Activated CD4-positive, alpha-beta memory T cell treated with anti-CD3 and anti-CD28 coated beads, Interleukin-2, amount 10 ng/mL, durations not matched to agents 7 days and 5 days (primary cell): Measurements from ENCODE around the gene PLA2G2F. TPM values are rescaled to one million over a fixed set of nuclear protein-coding genes. Genes with fewer than 3 reads are reported as not detected.

ENCODE experiments used
- CTCF ChIA-PET: fragments of 350-600 bp; sonication (Branson Sonifier 250); formaldehyde crosslinking; loops from one replicate; lab custom pipeline; 2021; ENCODE audit warnings: antibody characterized with exemption, inconsistent platforms; lab: Charles Lee
- POLR2A ChIA-PET: fragments of 350-600 bp; sonication (Branson Sonifier 250); formaldehyde crosslinking; loops from one replicate; lab custom pipeline; 2021; ENCODE audit warnings: antibody characterized with exemption; lab: Charles Lee
- DNase-seq: peaks from one replicate; pipeline ENCODE4 v3.0.0-alpha.2; 2020
- H3K27ac Mint-ChIP-seq: one replicate; pipeline ENCODE4 v1.8.0; 2021; ENCODE audit warnings: mild to moderate bottlenecking, mixed read lengths
- H3K27me3 Mint-ChIP-seq: one replicate; pipeline ENCODE4 v1.8.0; 2021; ENCODE audit warnings: mixed read lengths
- H3K36me3 Mint-ChIP-seq: one replicate; pipeline ENCODE4 v1.8.0; 2021; ENCODE audit warnings: low read depth, mixed read lengths
- H3K4me1 Mint-ChIP-seq: one replicate; pipeline ENCODE4 v1.8.0; 2021; ENCODE audit warnings: mixed read lengths
- H3K4me3 Mint-ChIP-seq: one replicate; pipeline ENCODE4 v1.8.0; 2021; ENCODE audit warnings: mild to moderate bottlenecking, mixed read lengths
- H3K9me3 Mint-ChIP-seq: one replicate; pipeline ENCODE4 v1.8.0; 2021; ENCODE audit warnings: mixed read lengths
- total RNA-seq, 2 experiments: library from RNA; stranded (reverse); gene quantifications; one replicate each; pipeline ENCODE4 v1.2.3, GENCODE V29; 2021

PLA2G2F gene, protein sequence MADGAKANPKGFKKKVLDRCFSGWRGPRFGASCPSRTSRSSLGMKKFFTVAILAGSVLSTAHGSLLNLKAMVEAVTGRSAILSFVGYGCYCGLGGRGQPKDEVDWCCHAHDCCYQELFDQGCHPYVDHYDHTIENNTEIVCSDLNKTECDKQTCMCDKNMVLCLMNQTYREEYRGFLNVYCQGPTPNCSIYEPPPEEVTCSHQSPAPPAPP
- total RNA-seq, result not detected

DNA sequence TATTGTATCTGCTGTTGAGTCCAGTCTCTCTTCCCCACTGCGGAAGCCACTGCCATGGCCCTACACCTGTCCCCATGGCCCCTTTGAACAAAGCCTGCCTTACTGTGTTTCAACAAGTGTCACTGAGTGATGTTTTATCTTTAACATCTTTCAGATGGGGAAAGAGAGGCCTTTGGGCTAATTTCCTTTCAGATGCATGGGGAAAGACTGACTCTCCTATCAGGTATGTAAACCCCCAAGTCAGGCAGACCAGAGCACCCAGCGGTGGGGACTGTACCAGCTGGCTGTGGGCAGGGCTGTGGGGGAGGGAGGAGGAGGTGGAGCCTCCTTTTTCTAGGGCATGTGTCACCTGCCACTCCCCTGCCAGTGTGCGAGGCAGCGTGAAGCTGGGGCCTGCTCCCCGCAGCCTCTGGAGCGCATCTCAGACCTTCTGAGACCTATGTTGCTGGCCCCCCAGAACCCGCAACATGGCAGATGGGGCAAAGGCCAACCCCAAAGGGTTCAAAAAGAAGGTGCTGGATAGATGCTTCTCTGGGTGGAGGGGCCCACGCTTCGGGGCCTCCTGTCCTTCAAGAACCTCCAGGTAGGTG, at the start of gene PLA2G2F:
TSS of gene PLA2G2F (plus strand) at position 363 of the 590 bp plus-strand sequence. CDS start at position 468, 105 bp downstream.
- H3K9me3 Mint-ChIP-seq, result no peaks in the 10 kb centered on the region
- H3K4me1 Mint-ChIP-seq, result no peaks in the 10 kb centered on the region
- ChIA-PET CTCF (no interaction called here), POLR2A (no interaction called here)
- H3K4me3 Mint-ChIP-seq, result no peak within 1 kb of the TSS
- no peak for DNase-seq
- peaks cover 6% of the 10 kb centered on the region for H3K27me3 Mint-ChIP-seq
- H3K36me3 Mint-ChIP-seq, result no peaks in the 10 kb centered on the region
- H3K27ac Mint-ChIP-seq, result no peak within 1 kb of the TSS

DNA sequence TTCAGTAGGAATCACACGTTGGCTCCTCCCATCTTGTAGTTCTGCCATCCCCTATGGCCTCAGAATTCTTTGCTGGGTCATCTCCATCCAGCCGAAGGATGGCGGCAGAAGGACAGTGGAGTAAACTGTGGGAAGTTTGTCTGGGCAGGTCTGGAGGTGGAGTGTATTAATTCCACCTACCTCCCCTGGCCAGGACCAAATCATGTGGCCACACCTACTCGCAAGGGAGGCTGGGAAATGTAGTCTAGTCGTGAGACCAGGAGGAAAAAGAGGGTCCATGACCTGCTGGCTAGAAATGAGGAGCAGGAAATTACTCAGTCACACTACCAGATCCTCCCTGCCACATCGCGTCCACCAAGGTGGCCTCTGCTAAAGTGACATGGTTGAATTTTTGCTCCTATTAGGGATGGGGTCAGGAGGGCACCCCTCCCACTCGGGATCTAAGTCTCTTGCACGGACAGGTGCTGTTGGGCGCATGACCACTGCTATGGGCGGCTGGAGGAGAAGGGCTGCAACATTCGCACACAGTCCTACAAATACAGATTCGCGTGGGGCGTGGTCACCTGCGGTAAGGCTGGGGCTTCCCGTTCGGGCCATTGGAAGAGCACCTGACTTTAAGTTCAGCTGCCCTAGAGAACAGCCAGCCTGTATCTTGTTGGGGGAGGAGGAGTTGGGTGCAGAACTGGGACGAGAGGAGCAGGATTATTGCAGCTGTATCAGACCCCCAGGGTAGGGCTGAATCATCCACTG, 49.6 kb upstream of the PLA2G2F start:
- ChIA-PET CTCF (no interaction called here), POLR2A (no interaction called here)
- no peak for DNase-seq
- Mint-ChIP-seq H3K4me1 (no peaks in the 10 kb centered on the region), H3K36me3 (no peaks in the 10 kb centered on the region), H3K4me3 (no peak overlapping the region), H3K27me3 (peaks cover 12% of the 10 kb centered on the region), H3K9me3 (no peaks in the 10 kb centered on the region), H3K27ac (no peak overlapping the region)

DNA sequence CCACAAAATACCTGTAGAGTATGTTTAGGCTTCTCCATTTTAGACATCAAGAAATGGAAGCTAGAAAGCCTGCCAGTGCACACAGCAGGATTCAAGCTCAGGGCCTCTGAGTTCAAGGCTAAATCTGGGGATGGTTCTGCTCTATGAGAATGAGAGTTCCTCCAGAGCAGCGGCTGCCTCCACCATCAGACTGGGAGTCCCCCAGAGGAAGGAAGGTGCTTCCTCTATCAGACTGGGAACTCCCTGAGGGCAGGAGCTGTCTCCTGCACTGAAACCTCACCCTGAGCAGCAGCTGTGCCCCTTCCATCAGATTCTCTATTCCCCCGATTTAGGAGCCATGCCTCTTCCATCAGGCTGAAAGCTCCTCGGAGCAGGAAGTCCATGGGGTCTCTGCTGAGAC, 49.0 kb upstream of the PLA2G2F start:
- ChIA-PET POLR2A (interaction anchor here (1.3 kb wide), 1 partner anchor 31 kb away, joined by 3 read pairs; no protein-coding TSS in a partner anchor), CTCF (no interaction called here)
- DNase-seq, result no peak
- no peaks in the 10 kb centered on the region for H3K9me3 Mint-ChIP-seq
- no peaks in the 10 kb centered on the region for H3K4me1 Mint-ChIP-seq
- H3K27ac Mint-ChIP-seq, result no peak overlapping the region
- no peaks in the 10 kb centered on the region for H3K36me3 Mint-ChIP-seq
- peaks cover 15% of the 10 kb centered on the region for H3K27me3 Mint-ChIP-seq
- no peak overlapping the region for H3K4me3 Mint-ChIP-seq

DNA sequence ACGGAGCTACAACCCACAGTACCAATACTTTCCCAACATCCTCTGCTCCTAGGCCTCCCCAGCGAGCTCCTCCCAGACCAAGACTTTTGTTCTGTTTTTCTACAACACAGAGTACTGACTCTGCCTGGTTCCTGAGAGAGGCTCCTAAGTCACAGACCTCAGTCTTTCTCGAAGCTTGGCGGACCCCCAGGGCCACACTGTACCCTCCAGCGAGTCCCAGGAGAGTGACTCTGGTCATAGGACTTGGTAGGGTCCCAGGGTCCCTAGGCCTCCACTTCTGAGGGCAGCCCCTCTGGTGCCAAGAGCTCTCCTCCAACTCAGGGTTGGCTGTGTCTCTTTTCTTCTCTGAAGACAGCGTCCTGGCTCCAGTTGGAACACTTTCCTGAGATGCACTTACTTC, 48.5 kb upstream of the PLA2G2F start:
- DNase-seq, result no peak
- no peaks in the 10 kb centered on the region for H3K9me3 Mint-ChIP-seq
- H3K27me3 Mint-ChIP-seq, result peaks cover 15% of the 10 kb centered on the region
- no peak overlapping the region for H3K4me3 Mint-ChIP-seq
- no peak overlapping the region for H3K27ac Mint-ChIP-seq
- no peaks in the 10 kb centered on the region for H3K4me1 Mint-ChIP-seq
- POLR2A ChIA-PET, result interaction anchor here (1.3 kb wide), 1 partner anchor 32 kb away, joined by 3 read pairs; no protein-coding TSS in a partner anchor
- CTCF ChIA-PET, result no interaction called here
- H3K36me3 Mint-ChIP-seq, result no peaks in the 10 kb centered on the region

DNA sequence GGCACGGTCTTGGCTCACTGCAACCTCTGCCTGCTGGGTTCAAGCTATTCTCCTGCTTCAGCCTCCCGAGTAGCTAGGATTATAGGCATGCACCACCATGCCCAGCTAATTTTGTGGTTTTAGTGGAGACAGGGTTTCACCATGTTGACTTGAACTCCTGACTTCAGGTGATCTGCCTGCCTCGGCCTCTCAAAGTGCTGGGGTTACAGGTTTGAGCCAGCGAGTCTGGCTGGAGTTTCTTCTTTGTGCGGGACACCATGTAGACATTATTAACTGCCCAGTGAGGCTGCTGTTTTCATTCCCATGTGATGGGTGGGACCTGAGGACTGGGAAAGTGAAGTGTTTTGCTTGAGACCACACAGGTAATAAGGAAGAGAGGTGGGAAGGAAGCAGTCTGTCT, 45.8 kb upstream of the PLA2G2F start:
- peaks cover 13% of the 10 kb centered on the region for H3K27me3 Mint-ChIP-seq
- H3K9me3 Mint-ChIP-seq, result no peaks in the 10 kb centered on the region
- CTCF ChIA-PET, result no interaction called here
- no peak overlapping the region for H3K4me3 Mint-ChIP-seq
- H3K27ac Mint-ChIP-seq, result no peak overlapping the region
- no peaks in the 10 kb centered on the region for H3K36me3 Mint-ChIP-seq
- POLR2A ChIA-PET, result no interaction called here
- no peak for DNase-seq
- H3K4me1 Mint-ChIP-seq, result no peaks in the 10 kb centered on the region

DNA sequence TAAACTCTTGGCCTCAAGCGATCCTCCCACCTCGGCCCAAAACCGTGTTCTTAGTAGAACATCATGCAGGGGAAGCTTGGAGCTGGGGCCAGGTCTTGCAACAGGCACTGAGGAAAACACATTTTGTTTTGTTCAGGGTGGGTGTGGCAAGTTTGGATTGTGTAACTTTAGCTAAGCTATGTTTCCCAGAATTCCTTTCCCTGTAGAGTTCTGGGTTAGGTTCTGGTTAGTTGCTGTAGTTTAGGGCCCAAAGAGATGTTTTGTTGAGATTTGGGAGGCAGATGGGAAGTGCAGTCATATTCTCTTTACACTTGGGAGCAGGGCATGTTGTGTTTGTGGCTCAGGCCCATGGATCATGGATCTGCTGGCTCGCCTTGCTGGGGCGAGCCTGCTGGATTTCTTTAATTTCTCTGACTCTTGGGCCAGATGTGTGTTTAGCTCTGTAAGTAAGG, 45.2 kb upstream of the PLA2G2F start:
- no peak for DNase-seq
- no peak overlapping the region for H3K27ac Mint-ChIP-seq
- H3K27me3 Mint-ChIP-seq, result peaks cover 13% of the 10 kb centered on the region
- H3K4me3 Mint-ChIP-seq, result no peak overlapping the region
- H3K9me3 Mint-ChIP-seq, result no peaks in the 10 kb centered on the region
- CTCF ChIA-PET, result no interaction called here
- POLR2A ChIA-PET, result no interaction called here
- H3K4me1 Mint-ChIP-seq, result no peaks in the 10 kb centered on the region
- no peaks in the 10 kb centered on the region for H3K36me3 Mint-ChIP-seq

DNA sequence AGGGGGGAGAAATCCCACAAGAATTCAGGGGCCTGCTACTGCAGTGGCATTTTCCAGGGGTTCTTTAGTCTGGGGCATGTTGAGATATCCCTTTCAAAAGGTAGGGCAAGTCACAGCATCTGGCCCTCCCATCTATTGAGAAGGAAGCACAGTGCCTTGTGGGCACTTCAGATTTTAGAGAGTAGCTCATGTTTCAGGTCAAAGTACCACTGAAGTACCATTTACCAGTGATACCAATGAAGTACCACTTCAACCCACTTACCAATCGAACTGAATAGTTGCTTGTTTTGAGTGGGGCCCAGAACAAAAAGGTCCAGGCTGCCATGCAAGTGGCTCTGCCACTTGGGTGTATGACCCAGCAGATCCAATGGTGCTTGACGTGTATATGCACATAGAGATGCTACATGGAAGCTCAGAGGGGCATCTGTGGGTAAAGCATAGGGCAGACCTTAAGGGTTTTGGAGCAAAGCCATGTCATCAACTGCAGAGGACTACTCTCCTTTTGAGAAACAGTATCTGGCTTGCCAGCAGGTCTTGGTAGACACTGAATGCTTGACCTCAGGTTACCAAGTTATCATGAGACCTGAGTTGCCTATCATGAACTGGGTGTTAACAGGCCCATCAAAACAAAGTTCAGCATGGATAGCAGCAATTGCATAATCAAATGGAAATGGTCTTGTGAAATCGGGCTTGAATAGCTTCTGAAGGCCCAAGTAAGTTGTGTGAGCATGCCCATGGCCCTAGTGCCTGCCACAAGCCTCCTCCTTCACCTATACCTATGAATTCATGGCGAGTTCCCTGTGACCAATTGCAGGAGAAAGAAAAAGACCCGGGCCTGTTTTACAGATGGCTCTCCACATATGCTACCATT, 43.3 kb upstream of the PLA2G2F start:
- Mint-ChIP-seq H3K9me3 (no peaks in the 10 kb centered on the region), H3K4me3 (no peak overlapping the region), H3K4me1 (no peaks in the 10 kb centered on the region), H3K27ac (no peak overlapping the region), H3K36me3 (no peaks in the 10 kb centered on the region), H3K27me3 (peaks cover 10% of the 10 kb centered on the region)
- no peak for DNase-seq
- CTCF ChIA-PET, result no interaction called here
- POLR2A ChIA-PET, result no interaction called here

DNA sequence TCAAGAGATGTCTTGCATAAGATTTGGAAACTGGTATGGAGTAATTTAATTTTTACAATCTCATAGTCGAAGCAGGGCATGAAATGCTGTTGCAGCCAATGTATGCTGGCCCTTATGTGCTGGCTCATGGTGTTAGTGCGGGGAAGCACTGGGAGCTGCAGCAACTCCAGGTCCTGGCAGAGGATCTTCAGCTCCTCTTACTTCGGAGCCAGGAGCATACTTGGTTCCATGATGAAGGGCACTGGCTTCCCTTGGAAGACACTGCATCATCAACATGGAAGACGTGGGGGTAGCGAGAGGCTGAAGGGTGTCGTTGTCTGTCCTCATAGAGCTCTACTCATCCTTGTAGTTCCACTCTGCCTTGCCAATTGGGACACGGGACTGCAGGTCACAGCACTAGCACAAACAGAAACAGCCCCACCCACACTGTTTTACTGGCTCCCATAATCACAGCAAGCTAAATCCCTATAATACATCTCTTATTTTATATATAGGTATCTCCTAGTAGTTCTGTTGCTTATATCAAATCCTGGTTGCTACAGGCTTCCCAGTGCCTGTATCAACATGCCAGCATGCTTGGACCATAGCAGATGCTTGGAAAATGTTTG, 42.2 kb upstream of the PLA2G2F start:
- Mint-ChIP-seq H3K27ac (no peak overlapping the region), H3K4me3 (no peak overlapping the region), H3K36me3 (no peaks in the 10 kb centered on the region), H3K9me3 (no peaks in the 10 kb centered on the region), H3K27me3 (peaks cover 7% of the 10 kb centered on the region), H3K4me1 (peaks cover 4% of the 10 kb centered on the region)
- no peak for DNase-seq
- ChIA-PET POLR2A (no interaction called here), CTCF (no interaction called here)

DNA sequence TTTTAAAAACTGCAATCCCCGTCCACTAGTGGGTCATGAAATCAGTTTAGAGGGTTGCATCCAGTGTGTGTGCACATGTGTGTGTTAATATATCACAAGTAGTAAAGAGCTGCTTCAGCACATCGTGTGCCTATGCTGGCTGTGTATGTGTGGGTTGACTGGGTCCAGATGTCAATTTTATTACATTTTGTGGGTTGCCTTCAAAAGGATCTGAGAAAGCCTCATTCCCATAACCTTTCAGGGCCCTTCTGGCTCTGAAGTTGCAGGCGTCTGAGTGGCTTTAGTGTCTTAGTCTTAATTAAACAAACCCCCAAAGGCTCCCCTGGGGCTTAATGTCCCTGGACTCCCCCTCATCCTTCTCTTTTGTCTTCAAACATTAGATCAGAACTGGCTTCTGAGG, 39.6 kb upstream of the PLA2G2F start:
- H3K4me1 Mint-ChIP-seq, result peaks cover 10% of the 10 kb centered on the region
- ChIA-PET CTCF (no interaction called here), POLR2A (no interaction called here)
- H3K9me3 Mint-ChIP-seq, result no peaks in the 10 kb centered on the region
- no peak overlapping the region for H3K27ac Mint-ChIP-seq
- H3K4me3 Mint-ChIP-seq, result no peak overlapping the region
- no peaks in the 10 kb centered on the region for H3K36me3 Mint-ChIP-seq
- H3K27me3 Mint-ChIP-seq, result peaks cover 2% of the 10 kb centered on the region
- DNase-seq, result no peak

DNA sequence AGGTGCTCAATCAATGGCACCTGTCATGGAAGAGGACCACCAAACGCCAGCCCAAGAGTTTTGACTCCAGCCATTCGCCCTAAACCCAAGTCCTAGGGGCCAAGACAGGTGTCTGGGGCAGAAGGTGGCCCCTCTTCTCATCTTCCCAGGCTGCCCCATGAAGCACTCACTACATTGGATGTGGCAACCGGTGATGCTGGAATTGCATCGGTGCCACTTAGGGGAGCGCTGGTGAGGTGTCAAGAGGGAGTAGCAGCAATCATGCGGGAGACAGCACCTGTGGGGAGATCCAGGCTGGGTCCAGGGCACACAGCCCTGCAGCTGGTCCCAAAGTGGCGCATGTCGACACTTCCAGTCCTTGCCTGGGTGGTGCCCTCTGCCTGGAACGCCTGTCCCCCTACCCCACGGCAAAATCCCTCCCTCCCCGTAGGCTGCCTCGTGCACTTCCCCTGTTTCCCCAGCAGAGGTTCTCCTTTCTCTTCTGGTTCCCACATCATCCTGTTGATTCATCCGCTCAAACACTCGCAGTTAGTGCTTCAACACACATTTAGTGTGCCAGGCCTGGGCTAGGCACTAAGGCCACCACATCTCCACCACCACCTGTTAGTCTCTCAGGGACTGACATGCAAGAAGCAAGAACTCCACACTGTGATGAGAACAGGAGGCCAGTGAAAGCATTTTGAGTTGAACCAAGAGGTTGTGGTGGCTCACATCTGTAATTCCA, 38.3 kb upstream of the PLA2G2F start:
- H3K36me3 Mint-ChIP-seq, result no peaks in the 10 kb centered on the region
- POLR2A ChIA-PET, result no interaction called here
- no peaks in the 10 kb centered on the region for H3K27me3 Mint-ChIP-seq
- H3K4me1 Mint-ChIP-seq, result peaks cover 10% of the 10 kb centered on the region
- H3K9me3 Mint-ChIP-seq, result no peaks in the 10 kb centered on the region
- CTCF ChIA-PET, result interaction anchor here (1.2 to 1.5 kb wide), 3 partner anchors 52 to 112 kb away, joined by 3 to 11 read pairs (median 8); no protein-coding TSS in a partner anchor
- H3K4me3 Mint-ChIP-seq, result no peak overlapping the region
- peak; percentile 22 for DNase-seq
- H3K27ac Mint-ChIP-seq, result no peak overlapping the region

DNA sequence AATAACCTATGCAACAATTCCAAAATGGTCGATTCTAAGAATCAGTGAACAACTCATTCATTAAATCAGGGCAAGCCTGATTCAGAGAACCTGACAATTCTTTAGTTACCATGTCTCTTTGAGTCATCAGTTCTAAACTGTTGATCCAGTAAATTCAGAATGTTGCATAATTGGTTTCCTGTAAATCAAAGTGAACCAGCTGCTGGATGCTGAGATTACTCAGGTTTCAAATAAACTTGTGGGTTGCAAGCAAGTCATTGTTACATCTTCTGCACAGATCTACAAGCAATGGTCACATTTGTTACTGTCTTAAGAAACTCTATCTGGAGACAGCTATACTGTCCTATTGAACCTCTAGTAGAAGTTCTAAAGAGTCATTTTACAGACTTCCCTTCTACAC, 36.2 kb upstream of the PLA2G2F start:
- Mint-ChIP-seq H3K9me3 (no peaks in the 10 kb centered on the region), H3K36me3 (no peaks in the 10 kb centered on the region), H3K27me3 (peaks cover 2% of the 10 kb centered on the region), H3K27ac (no peak overlapping the region), H3K4me3 (no peak overlapping the region), H3K4me1 (peaks cover 10% of the 10 kb centered on the region)
- CTCF ChIA-PET, result no interaction called here
- POLR2A ChIA-PET, result no interaction called here
- no peak for DNase-seq

DNA sequence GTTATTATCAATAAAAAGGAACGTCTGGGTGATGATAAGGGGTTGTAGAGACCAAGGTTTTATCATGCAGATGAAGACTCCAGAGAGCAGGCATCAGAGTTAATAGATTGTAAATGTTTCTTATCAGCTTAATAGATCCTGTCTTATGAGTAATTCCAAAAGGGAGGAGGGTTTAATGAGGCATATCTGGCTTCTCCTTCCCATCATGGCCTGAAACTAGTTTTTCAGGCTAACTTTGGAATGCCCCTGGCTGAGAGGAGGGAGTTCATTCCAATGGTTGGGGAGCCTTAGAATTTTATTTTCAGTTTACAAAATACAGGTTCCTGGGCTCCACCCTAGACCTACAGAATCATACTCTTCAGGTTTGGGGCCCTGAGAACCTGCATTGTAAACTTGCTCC, 33.3 kb upstream of the PLA2G2F start:
- ChIA-PET POLR2A (no interaction called here), CTCF (no interaction called here)
- Mint-ChIP-seq H3K27me3 (peaks cover 2% of the 10 kb centered on the region), H3K27ac (no peak overlapping the region), H3K36me3 (no peaks in the 10 kb centered on the region), H3K4me3 (no peak overlapping the region), H3K9me3 (no peaks in the 10 kb centered on the region), H3K4me1 (peaks cover 10% of the 10 kb centered on the region)
- no peak for DNase-seq
